ENCODE measurements around the gene TTC23.

GRCh38 chr15:99268431-99268830 lies 19.1 kb upstream of the TTC23 start:
- TF ChIP-seq CTCF (IDR thresholded peaks at IDR 0.05; ENCODE audit: insufficient read depth, low read length) (no peak), REST (IDR thresholded peaks at IDR 0.05; ENCODE audit: insufficient replicate concordance, low read depth) (no peak), POLR2AphosphoS5 (IDR thresholded peaks at IDR 0.05; ENCODE audit: low read depth) (no peak), SPI1 (IDR thresholded peaks at IDR 0.05; ENCODE audit: borderline replicate concordance, low read depth) (no peak)
